ENCODE data around the gene PPP3CB. TPM values are rescaled to one million over a fixed set of nuclear protein-coding genes. Genes with fewer than 3 reads are reported as not detected.

PPP3CB gene
- total and polyA plus RNA-seq, 2 experiments from 2014 or later = 11.8 to 41.4 TPM

DNA sequence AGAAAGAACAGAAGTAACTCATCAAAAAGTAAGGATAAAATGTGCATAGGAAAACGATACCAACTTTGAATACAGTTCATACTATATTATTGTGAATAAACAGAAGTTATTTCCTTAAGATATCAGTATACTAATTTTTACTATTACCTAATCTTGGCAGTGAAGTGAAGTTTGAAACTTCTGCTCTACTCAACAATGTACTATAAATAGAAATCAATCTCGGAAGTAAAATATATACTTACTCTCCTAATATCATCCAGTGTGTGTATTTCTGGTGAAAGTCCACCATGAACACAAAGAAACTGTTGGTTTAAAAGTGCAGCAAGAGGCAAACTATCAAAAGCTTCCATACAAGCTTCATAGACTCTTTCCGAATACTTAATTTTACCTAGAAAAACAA is 24.6 kb downstream of the PPP3CB start:
- Histone ChIP-seq H3K4me1 (ENCODE audit: insufficient read depth) (no peaks in the 10 kb centered on the region), H3K27ac (no peak overlapping the region), H3K36me3 (replicated peaks; ENCODE audit: insufficient read depth, low read depth) (no peaks in the 10 kb centered on the region), H2AFZ (no peak overlapping the region), H3K9me2 (replicated peaks; ENCODE audit: insufficient read depth) (no peaks in the 10 kb centered on the region), H4K20me1 (ENCODE audit: insufficient read depth, poor library complexity, severe bottlenecking) (no peaks in the 10 kb centered on the region), H3K4me3 (no peak overlapping the region), H3K4me2 (no peak overlapping the region), H3K27me3 (no peaks in the 10 kb centered on the region), H3K79me2 (no peaks in the 10 kb centered on the region), H3K9me3 (ENCODE audit: low read depth) (no peaks in the 10 kb centered on the region)
- no peak for DNase-seq (ENCODE audit: low spot score)
- no peak for TF ChIP-seq EZH2 (IDR thresholded peaks at IDR 0.05; ENCODE audit: borderline replicate concordance)
- TF ChIP-seq EZH2phosphoT487 (IDR thresholded peaks at IDR 0.05; ENCODE audit: low read depth, severe bottlenecking, unreplicated experiment) = no peak
- TF ChIP-seq, protein P1, sequence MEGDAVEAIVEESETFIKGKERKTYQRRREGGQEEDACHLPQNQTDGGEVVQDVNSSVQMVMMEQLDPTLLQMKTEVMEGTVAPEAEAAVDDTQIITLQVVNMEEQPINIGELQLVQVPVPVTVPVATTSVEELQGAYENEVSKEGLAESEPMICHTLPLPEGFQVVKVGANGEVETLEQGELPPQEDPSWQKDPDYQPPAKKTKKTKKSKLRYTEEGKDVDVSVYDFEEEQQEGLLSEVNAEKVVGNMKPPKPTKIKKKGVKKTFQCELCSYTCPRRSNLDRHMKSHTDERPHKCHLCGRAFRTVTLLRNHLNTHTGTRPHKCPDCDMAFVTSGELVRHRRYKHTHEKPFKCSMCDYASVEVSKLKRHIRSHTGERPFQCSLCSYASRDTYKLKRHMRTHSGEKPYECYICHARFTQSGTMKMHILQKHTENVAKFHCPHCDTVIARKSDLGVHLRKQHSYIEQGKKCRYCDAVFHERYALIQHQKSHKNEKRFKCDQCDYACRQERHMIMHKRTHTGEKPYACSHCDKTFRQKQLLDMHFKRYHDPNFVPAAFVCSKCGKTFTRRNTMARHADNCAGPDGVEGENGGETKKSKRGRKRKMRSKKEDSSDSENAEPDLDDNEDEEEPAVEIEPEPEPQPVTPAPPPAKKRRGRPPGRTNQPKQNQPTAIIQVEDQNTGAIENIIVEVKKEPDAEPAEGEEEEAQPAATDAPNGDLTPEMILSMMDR (IDR thresholded peaks at IDR 0.05; ENCODE audit: poor library complexity) = no peak
- 97% methylated on average over 3 of the region's 3 CpGs for WGBS (ENCODE audit: low lambda C conversion rate, missing lambda C conversion rate)

DNA sequence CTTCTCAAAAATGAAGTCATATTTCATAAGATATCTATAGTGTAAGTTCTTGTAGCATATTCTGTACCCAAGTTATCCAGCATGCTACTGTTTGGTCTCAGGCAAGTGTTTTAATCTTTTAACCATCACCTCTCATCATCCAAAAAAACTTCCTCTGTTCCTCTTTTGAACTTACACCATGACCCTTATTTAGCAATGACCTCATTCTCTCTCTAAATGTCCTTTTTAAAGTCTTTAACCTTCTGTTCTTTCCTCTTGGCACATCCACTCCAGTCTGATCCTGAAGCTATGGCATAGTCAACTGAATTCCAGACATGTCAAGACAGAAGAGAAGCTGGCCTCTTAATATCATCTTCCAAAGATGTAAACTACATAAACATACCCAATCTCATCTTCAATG is 26.2 kb downstream of the PPP3CB start:
- H3K79me2 ChIP-seq = no peaks in the 10 kb centered on the region
- H2AFZ ChIP-seq = no peak overlapping the region
- H3K4me2 ChIP-seq = no peak overlapping the region
- no peak overlapping the region for H3K27ac ChIP-seq
- no peaks in the 10 kb centered on the region for H3K27me3 ChIP-seq
- H3K36me3 ChIP-seq (replicated peaks; ENCODE audit: insufficient read depth, low read depth) = no peaks in the 10 kb centered on the region
- no peak for TF ChIP-seq EZH2phosphoT487 (IDR thresholded peaks at IDR 0.05; ENCODE audit: low read depth, severe bottlenecking, unreplicated experiment)
- TF ChIP-seq EZH2 (IDR thresholded peaks at IDR 0.05; ENCODE audit: borderline replicate concordance) = no peak
- TF ChIP-seq, protein P1 (IDR thresholded peaks at IDR 0.05; ENCODE audit: poor library complexity) = no peak
- H3K4me3 ChIP-seq = no peak overlapping the region
- no peak for DNase-seq (ENCODE audit: low spot score)
- no peaks in the 10 kb centered on the region for H4K20me1 ChIP-seq (ENCODE audit: insufficient read depth, poor library complexity, severe bottlenecking)
- no peaks in the 10 kb centered on the region for H3K9me2 ChIP-seq (replicated peaks; ENCODE audit: insufficient read depth)
- no peaks in the 10 kb centered on the region for H3K9me3 ChIP-seq (ENCODE audit: low read depth)
- no peaks in the 10 kb centered on the region for H3K4me1 ChIP-seq (ENCODE audit: insufficient read depth)

DNA sequence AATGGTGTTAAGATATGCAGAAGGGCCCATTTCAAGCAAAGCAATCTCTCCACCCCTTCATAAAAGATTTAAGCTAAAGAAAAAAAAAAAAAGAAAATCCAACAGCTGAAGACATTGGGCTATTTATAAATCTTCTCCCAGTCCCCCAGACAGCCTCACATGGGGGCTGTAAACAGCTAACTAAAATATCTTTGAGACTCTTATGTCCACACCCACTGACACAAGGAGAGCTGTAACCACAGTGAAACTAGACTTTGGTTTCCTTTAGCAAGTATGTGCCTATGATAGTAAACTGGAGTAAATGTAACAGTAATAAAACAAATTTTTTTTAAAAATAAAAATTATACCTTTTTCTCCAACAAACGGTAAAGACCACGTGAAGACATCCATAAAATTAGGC is 28.6 kb downstream of the PPP3CB start:
- no peaks in the 10 kb centered on the region for H3K36me3 ChIP-seq (replicated peaks; ENCODE audit: insufficient read depth, low read depth)
- H4K20me1 ChIP-seq (ENCODE audit: insufficient read depth, poor library complexity, severe bottlenecking) = no peaks in the 10 kb centered on the region
- WGBS (ENCODE audit: low lambda C conversion rate, missing lambda C conversion rate) = 93% methylated on average over 2 of the region's 2 CpGs

More for the DNA sequence above, 28.6 kb downstream of the PPP3CB start:
- no peak overlapping the region for H3K27ac ChIP-seq
- TF ChIP-seq EZH2 (IDR thresholded peaks at IDR 0.05; ENCODE audit: borderline replicate concordance) (no peak), EZH2phosphoT487 (IDR thresholded peaks at IDR 0.05; ENCODE audit: low read depth, severe bottlenecking, unreplicated experiment) (no peak)
- TF ChIP-seq, protein P1 (IDR thresholded peaks at IDR 0.05; ENCODE audit: poor library complexity) = no peak
- no peaks in the 10 kb centered on the region for H3K9me2 ChIP-seq (replicated peaks; ENCODE audit: insufficient read depth)
- no peak overlapping the region for H3K4me3 ChIP-seq
- H3K27me3 ChIP-seq = no peaks in the 10 kb centered on the region
- no peak overlapping the region for H2AFZ ChIP-seq
- H3K9me3 ChIP-seq (ENCODE audit: low read depth) = no peaks in the 10 kb centered on the region
- H3K4me1 ChIP-seq (ENCODE audit: insufficient read depth) = no peaks in the 10 kb centered on the region
- DNase-seq (ENCODE audit: low spot score) = no peak
- no peak overlapping the region for H3K4me2 ChIP-seq
- no peaks in the 10 kb centered on the region for H3K79me2 ChIP-seq
